NOMO-1 treated with dmso at 0.1 percent for 144 hours (cell line): ENCODE data around the gene NEB.
"Not testable (repeated sequence)": the region's sequence is repeated elsewhere in the genome, so short reads cannot be mapped to it uniquely, and the experiment has no call there.

Source experiments
- DNase-seq: peaks from one replicate; lab custom pipeline; 2025; ENCODE audit not compliant: unreplicated experiment; lab: John Stamatoyannopoulos, UW

NEB gene

GRCh38 chr2:151651274-151651673, 83.0 kb downstream of the NEB start:
- no peak for DNase-seq

GRCh38 chr2:151650456-151650855, 83.8 kb downstream of the NEB start:
- DNase-seq: no peak

- peak; percentile 7 for DNase-seq
Observed at GRCh38 chr2:151649966-151650365, 84.3 kb downstream of the NEB start.

- DNase-seq: no peak
Observed at GRCh38 chr2:151649400-151649799, 84.9 kb downstream of the NEB start.

GRCh38 chr2:151646512-151646911, 87.8 kb downstream of the NEB start:
- not testable (repeated sequence) for DNase-seq

- no peak for DNase-seq
Observed at GRCh38 chr2:151644580-151644979, 89.7 kb downstream of the NEB start.

- not testable (repeated sequence) for DNase-seq
Observed at GRCh38 chr2:151641895-151642294, 92.4 kb downstream of the NEB start.

GRCh38 chr2:151640087-151640486, 94.2 kb downstream of the NEB start:
- no peak for DNase-seq

- DNase-seq: no peak
Observed at GRCh38 chr2:151638990-151639389, 95.3 kb downstream of the NEB start.

- DNase-seq: no peak
Observed at GRCh38 chr2:151638191-151638933, 95.9 kb downstream of the NEB start.

- DNase-seq: peak; percentile 88
Observed at GRCh38 chr2:151637271-151637781, 97.0 kb downstream of the NEB start.

- DNase-seq: no peak
Observed at GRCh38 chr2:151634736-151635467, 99.4 kb downstream of the NEB start.

- DNase-seq: no peak
Observed at GRCh38 chr2:151632993-151633565, 101.2 kb downstream of the NEB start.

- DNase-seq: no peak
Observed at GRCh38 chr2:151630372-151630771, 103.9 kb downstream of the NEB start.

GRCh38 chr2:151627353-151627752, 106.9 kb downstream of the NEB start:
- DNase-seq: no peak

- DNase-seq: no peak
Observed at GRCh38 chr2:151624271-151624670, 110.0 kb downstream of the NEB start.

- DNase-seq: no peak
Observed at GRCh38 chr2:151623631-151624030, 110.6 kb downstream of the NEB start.

GRCh38 chr2:151620761-151621160, 113.5 kb downstream of the NEB start:
- no peak for DNase-seq

- DNase-seq: peak; percentile 6
Observed at GRCh38 chr2:151619337-151619989, 114.8 kb downstream of the NEB start.

- no peak for DNase-seq
Observed at GRCh38 chr2:151616760-151617339, 117.4 kb downstream of the NEB start.
